Stimulated activated CD4-positive, alpha-beta T cell treated with anti-CD3 and anti-CD28 coated beads, Interleukin-15, amount 100 ng/mL, for 24 hours (primary cell): ENCODE data around the gene NUP93.
"Not testable (repeated sequence)": the region's sequence is repeated elsewhere in the genome, so short reads cannot be mapped to it uniquely, and the experiment has no call there.

Experiments
- DNase-seq: peaks from one replicate; pipeline ENCODE4 v3.0.0-alpha.2; 2020

Gene NUP93

GRCh38 chr16:56877486-56878182 is 147.7 kb downstream of the NUP93 start:
- no peak for DNase-seq

- DNase-seq, result no peak
These were observed 148.4 kb downstream of the NUP93 start for GRCh38 chr16:56878282-56878854.

DNA sequence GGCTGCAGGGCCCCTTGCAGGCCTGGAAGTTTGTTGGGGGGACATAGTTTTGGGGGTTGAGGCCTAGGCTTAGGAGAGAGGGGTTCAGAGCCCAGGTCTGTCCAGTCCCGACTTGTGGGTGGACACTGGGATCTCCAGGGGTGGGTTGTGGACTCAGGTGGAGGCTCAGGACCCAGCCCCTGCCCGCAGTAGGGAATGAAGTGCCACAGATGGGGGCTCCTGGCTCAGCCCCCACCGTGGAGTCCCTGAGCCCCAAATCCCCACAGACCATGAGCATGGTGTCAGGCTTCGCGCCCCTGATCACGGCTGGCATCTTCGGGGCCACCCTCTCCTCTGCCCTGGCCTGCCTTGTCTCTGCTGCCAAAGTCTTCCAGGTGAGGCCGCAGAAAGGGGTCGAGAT is 149.3 kb downstream of the NUP93 start:
- DNase-seq, result no peak

GRCh38 chr16:56880176-56880575 is 150.2 kb downstream of the NUP93 start:
- no peak for DNase-seq

DNA sequence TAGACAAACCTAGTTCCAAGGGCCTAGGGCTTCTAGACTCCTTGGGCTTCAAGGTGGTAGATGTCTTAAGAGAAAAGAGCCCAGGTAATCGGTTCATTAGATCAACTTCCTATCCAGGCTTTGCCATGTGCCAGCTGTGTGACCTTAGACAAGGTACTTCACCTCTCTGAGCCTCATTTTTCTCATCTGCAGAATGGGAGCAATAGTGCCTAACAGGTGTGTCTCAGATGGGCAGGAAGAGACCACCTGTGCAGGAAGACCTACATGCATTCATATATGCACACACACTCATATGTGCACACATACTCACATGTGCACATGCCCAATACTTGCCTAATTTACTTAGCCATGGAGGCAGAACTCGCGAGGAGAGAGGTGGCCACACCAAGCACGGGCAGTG is 150.8 kb downstream of the NUP93 start:
- no peak for DNase-seq

- no peak for DNase-seq
These were observed 152.3 kb downstream of the NUP93 start for GRCh38 chr16:56882077-56882800.

DNA sequence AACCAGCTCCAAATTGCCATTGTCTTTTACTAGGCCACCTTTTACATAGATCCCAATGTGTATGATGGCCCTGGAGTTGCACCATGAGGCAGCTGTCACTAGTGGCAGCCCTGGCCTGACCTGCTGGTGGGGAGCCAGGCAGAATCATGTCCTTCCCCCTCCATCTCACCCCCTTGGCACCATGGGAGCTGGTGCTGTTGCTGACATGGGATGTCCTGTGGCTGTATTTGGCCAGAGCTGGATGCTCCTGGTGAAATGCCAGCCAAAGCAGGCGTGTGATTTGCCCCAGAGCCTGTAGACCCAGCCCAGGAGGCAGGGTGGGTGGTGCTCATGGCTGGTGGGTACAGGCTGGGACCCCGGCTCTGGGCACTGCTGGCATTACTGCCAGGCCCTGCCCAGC is 153.7 kb downstream of the NUP93 start:
- DNase-seq, result no peak

GRCh38 chr16:56884026-56884582 is 154.2 kb downstream of the NUP93 start:
- DNase-seq, result no peak

GRCh38 chr16:56884929-56885328 is 155.0 kb downstream of the NUP93 start:
- not testable (repeated sequence) for DNase-seq

DNA sequence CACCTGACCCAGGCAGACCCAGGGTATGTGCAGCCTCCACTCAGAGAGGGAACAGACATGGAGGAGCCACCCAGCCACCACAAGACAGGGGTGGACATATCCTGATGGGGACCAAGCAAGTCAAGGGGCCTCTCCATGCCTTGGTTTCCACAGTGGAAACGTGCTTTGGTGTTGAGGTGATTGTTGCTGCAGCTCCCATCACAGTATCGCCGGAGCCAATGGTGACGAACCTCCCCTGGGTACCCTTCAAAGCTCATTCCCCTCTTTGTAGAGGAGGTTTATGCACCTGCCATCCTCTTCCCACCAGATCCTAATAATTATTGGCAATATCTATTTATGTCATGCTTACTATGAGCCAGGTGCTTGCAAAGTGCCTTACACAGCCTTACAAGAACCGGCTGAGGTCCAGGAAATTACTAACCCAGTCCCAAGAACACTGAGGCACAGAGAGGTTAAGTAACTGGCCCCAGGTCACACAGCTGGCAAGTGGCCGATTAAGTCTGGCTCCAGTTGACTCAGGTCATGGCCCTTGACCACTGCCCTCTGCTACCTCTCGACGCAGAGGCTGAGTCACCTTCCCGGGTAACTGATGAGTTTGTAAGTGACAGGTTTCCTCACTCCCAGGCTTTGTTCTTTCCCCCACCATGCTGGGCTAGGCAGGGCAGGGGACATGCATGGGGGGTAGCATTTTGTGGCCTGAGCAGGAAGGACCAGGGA is 155.7 kb downstream of the NUP93 start:
- no peak for DNase-seq

GRCh38 chr16:56886296-56886695 is 156.4 kb downstream of the NUP93 start:
- no peak for DNase-seq

GRCh38 chr16:56886826-56887225 is 156.9 kb downstream of the NUP93 start:
- no peak for DNase-seq

- no peak for DNase-seq
These were observed 158.9 kb downstream of the NUP93 start for GRCh38 chr16:56888806-56889205.

- DNase-seq, result no peak
These were observed 159.3 kb downstream of the NUP93 start for GRCh38 chr16:56889206-56889605.

GRCh38 chr16:56891685-56892084 is 161.8 kb downstream of the NUP93 start:
- no peak for DNase-seq

GRCh38 chr16:56892705-56893104 is 162.8 kb downstream of the NUP93 start:
- DNase-seq, result no peak

GRCh38 chr16:56894331-56894917 is 164.5 kb downstream of the NUP93 start:
- no peak for DNase-seq

GRCh38 chr16:56895813-56896212 is 165.9 kb downstream of the NUP93 start:
- DNase-seq, result no peak

DNA sequence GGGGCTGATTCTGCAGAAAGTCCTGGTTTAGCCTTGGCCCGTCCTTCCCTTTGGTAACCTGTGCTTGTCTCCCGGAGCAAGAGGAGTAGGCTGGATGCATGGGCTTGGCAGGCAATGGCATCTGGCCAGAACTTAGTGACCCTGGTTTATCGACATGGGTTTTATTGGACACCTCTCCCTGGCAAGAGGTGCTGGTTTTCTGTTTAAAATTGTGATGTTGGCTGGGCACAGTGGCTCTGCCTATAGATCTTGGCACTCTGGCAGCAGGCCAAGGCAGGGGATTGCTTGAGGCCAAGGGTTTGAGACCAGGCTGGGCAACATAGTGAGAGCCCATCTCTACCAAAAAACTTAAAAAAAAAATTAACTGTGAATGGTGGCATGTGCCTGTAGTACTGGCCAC is 166.3 kb downstream of the NUP93 start:
- no peak for DNase-seq

GRCh38 chr16:56897026-56897799 is 167.3 kb downstream of the NUP93 start:
- no peak for DNase-seq

- DNase-seq, result peak; percentile 12
These were observed 168.9 kb downstream of the NUP93 start for GRCh38 chr16:56898847-56899246.
